IMR-90 (cell line): ENCODE data around the gene PTRHD1. TPM values are rescaled to one million over a fixed set of nuclear protein-coding genes. Genes with fewer than 3 reads are reported as not detected.
A peak's percentile ranks its signal among the peaks of the same experiment; 100 is the strongest.

ENCODE experiments used
- ATAC-seq: fragments of 200-7000 bp; cut with Tn5 transposase; 2 replicates; pipeline ENCODE4 v1.9.1; 2020; ENCODE audit warnings: low read depth, mild to moderate bottlenecking, moderate library complexity
- BruUV-seq: library from RNA; stranded (reverse); fragments of 400-500 nt; replicated peaks from 2 replicates; lab custom pipeline; 2021; lab: Mats Ljungman, UMichigan
- CTCF ChIA-PET: fragments of 300-600 bp; formaldehyde crosslinking; extraction: SDS; loops from one replicate; lab custom pipeline; 2021; ENCODE audit warnings: antibody characterized with exemption; lab: Yijun Ruan, JAX
- POLR2A ChIA-PET: fragments of 300-600 bp; sonication (Branson Sonifier 250); formaldehyde crosslinking; loops from one replicate; lab custom pipeline; 2022; ENCODE audit warnings: antibody characterized with exemption; ENCODE audit not compliant: unreplicated experiment; lab: Charles Lee
- DNase-seq: peaks from one replicate; pipeline ENCODE4 v3.0.0; 2013
- H2AFZ ChIP-seq: replicated peaks from 2 replicates; pipeline ENCODE3; 2013; ENCODE audit warnings: low read length, mild to moderate bottlenecking; ENCODE audit not compliant: poor library complexity
- H2AK5ac ChIP-seq: 2 replicates; pipeline ENCODE4 v1.6.1; 2013; ENCODE audit warnings: low read depth, low read length, inconsistent platforms
- H2AK9ac ChIP-seq: replicated peaks from 2 replicates; pipeline ENCODE3; 2013; ENCODE audit warnings: mild to moderate bottlenecking, low read depth, low read length, moderate library complexity; ENCODE audit not compliant: poor library complexity
- H2BK120ac ChIP-seq: 2 replicates; pipeline ENCODE4 v1.6.1; 2013; ENCODE audit warnings: low read depth, low read length, inconsistent platforms
- H2BK15ac ChIP-seq: 3 replicates; pipeline ENCODE4 v1.6.1; 2013; ENCODE audit warnings: low read depth, low read length, inconsistent platforms
- H2BK20ac ChIP-seq: 2 replicates; pipeline ENCODE4 v1.6.1; 2013; ENCODE audit warnings: low read depth, mild to moderate bottlenecking, inconsistent platforms, low read length, moderate library complexity
- H2BK5ac ChIP-seq: 2 replicates; pipeline ENCODE4 v1.6.1; 2013; ENCODE audit warnings: mild to moderate bottlenecking, low read depth, low read length, inconsistent platforms; ENCODE audit not compliant: poor library complexity, severe bottlenecking
- H3K14ac ChIP-seq: replicated peaks from 2 replicates; pipeline ENCODE4 v1.6.1; 2013; ENCODE audit warnings: low read depth, low read length, inconsistent platforms
- H3K18ac ChIP-seq: 2 replicates; pipeline ENCODE4 v1.6.1; 2013; ENCODE audit warnings: low read depth, low read length, control low read depth
- H3K23ac ChIP-seq: 2 replicates; pipeline ENCODE4 v1.6.1; 2013; ENCODE audit warnings: low read depth, low read length, inconsistent platforms
- H3K27ac ChIP-seq: 2 replicates; pipeline ENCODE4 v1.5.1; 2013; ENCODE audit warnings: mild to moderate bottlenecking, control low read depth, low read length; ENCODE audit not compliant: insufficient read depth
- H3K27me3 ChIP-seq: 2 replicates; pipeline ENCODE4 v1.6.1; 2013; ENCODE audit warnings: low read length; ENCODE audit not compliant: control insufficient read depth, insufficient read depth
- H3K36me3 ChIP-seq: 2 replicates; pipeline ENCODE4 v1.6.1; 2013; ENCODE audit warnings: low read length, mixed read lengths; ENCODE audit not compliant: control insufficient read depth, insufficient read depth
- H3K4ac ChIP-seq: 2 replicates; pipeline ENCODE4 v1.6.1; 2013; ENCODE audit warnings: low read depth, low read length, inconsistent platforms
- H3K4me1 ChIP-seq: 2 replicates; pipeline ENCODE4 v1.6.1; 2013; ENCODE audit warnings: low read length, mixed read lengths; ENCODE audit not compliant: control insufficient read depth, insufficient read depth
- H3K4me2 ChIP-seq: 2 replicates; pipeline ENCODE4 v1.6.1; 2013; ENCODE audit warnings: low read depth, mild to moderate bottlenecking, control low read depth, low read length, moderate library complexity
- H3K4me3 ChIP-seq: 2 replicates; pipeline ENCODE4 v1.5.1; 2013; ENCODE audit warnings: low read depth, mild to moderate bottlenecking, control low read depth, low read length, moderate library complexity; ENCODE audit not compliant: insufficient read depth
- H3K56ac ChIP-seq: 2 replicates; pipeline ENCODE4 v1.6.1; 2013; ENCODE audit warnings: low read length, inconsistent platforms; ENCODE audit not compliant: insufficient read depth; ENCODE audit errors: extremely low read depth
- H3K79me1 ChIP-seq, 2 experiments: 2 replicates each; pipeline ENCODE4 v1.6.1; 2013; ENCODE audit warnings: low read length in 2 of 2, inconsistent platforms in 1 of 2, low read depth in 1 of 2
- H3K9ac ChIP-seq: 2 replicates; pipeline ENCODE4 v1.6.1; 2013; ENCODE audit warnings: low read depth, low read length, control low read depth
- H3K9me1 ChIP-seq: 2 replicates; pipeline ENCODE4 v1.6.1; 2013; ENCODE audit warnings: low read length, inconsistent platforms; ENCODE audit not compliant: insufficient read depth
- H3K9me3 ChIP-seq: 2 replicates; pipeline ENCODE4 v1.6.1; 2013; ENCODE audit warnings: low read length; ENCODE audit not compliant: control insufficient read depth, insufficient read depth
- H4K20me1 ChIP-seq: 2 replicates; pipeline ENCODE4 v1.6.1; 2013; ENCODE audit warnings: low read length, inconsistent platforms; ENCODE audit not compliant: insufficient read depth
- H4K5ac ChIP-seq: 2 replicates; pipeline ENCODE4 v1.6.1; 2013; ENCODE audit warnings: mild to moderate bottlenecking, low read depth, low read length, control low read depth
- H4K8ac ChIP-seq, 2 experiments: 2 replicates each; pipeline ENCODE4 v1.6.1; 2013; ENCODE audit warnings: low read depth in 2 of 2, low read length in 2 of 2, control low read depth in 1 of 2, inconsistent platforms in 1 of 2
- H4K91ac ChIP-seq: 2 replicates; pipeline ENCODE4 v1.6.1; 2013; ENCODE audit warnings: low read depth, low read length, inconsistent platforms; ENCODE audit not compliant: insufficient read depth
- BHLHE40 ChIP-seq: fragments of 150-350 bp; IDR thresholded peaks from 2 replicates; pipeline ENCODE4 v1.6.1; 2016; ENCODE audit warnings: mild to moderate bottlenecking, low read depth, low read length
- CEBPB ChIP-seq: IDR thresholded peaks from 2 replicates; pipeline ENCODE4 v1.6.1; 2012; ENCODE audit warnings: low read depth, low read length, improper control_type of control experiment
- CHD1 ChIP-seq: IDR thresholded peaks from 2 replicates; pipeline ENCODE4 v1.6.1; 2012; ENCODE audit warnings: low read depth, low read length, improper control_type of control experiment
- FOS ChIP-seq: fragments of 150-350 bp; IDR thresholded peaks from 2 replicates; pipeline ENCODE4 v1.6.1; 2016; ENCODE audit warnings: low read depth, low read length
- MAFK ChIP-seq: IDR thresholded peaks from 2 replicates; pipeline ENCODE4 v1.6.1; 2012; ENCODE audit warnings: low read depth, low read length, improper control_type of control experiment
- MAZ ChIP-seq: IDR thresholded peaks from 2 replicates; pipeline ENCODE4 v1.6.1; 2012; ENCODE audit warnings: low read depth, mild to moderate bottlenecking, low read length, improper control_type of control experiment, moderate library complexity, borderline replicate concordance
- MXI1 ChIP-seq: IDR thresholded peaks from 2 replicates; pipeline ENCODE4 v1.6.1; 2012; ENCODE audit warnings: low read depth, mild to moderate bottlenecking, low read length, moderate library complexity, borderline replicate concordance
- NFE2L2 ChIP-seq: fragments of 150-350 bp; IDR thresholded peaks from 2 replicates; pipeline ENCODE4 v1.6.1; 2016; ENCODE audit warnings: low read depth, mild to moderate bottlenecking, low read length
- POLR2A ChIP-seq: IDR thresholded peaks from 2 replicates; pipeline ENCODE4 v1.6.1; 2012; ENCODE audit warnings: mild to moderate bottlenecking, low read depth, low read length
- RAD21 ChIP-seq: IDR thresholded peaks from 2 replicates; pipeline ENCODE4 v1.6.1; 2012; ENCODE audit warnings: low read length, improper control_type of control experiment
- RCOR1 ChIP-seq: IDR thresholded peaks from 2 replicates; pipeline ENCODE4 v1.6.1; 2012; ENCODE audit warnings: mild to moderate bottlenecking, low read length, improper control_type of control experiment; ENCODE audit not compliant: insufficient replicate concordance
- RFX5 ChIP-seq: IDR thresholded peaks from 2 replicates; pipeline ENCODE4 v1.8.0; 2012; ENCODE audit warnings: low read depth, mild to moderate bottlenecking, low read length, moderate library complexity
- SMC3 ChIP-seq: fragments of 150-350 bp; IDR thresholded peaks from 2 replicates; pipeline ENCODE4 v1.6.1; 2016; ENCODE audit warnings: low read depth, mild to moderate bottlenecking, antibody characterized with exemption, low read length, moderate library complexity
- WGBS, 2 experiments: methylation state at CpG; one replicate each; pipeline versions ENCODE4 v1.1.5 to v1.1.7; 2013; ENCODE audit warnings: missing lambda C conversion rate in 2 of 2; ENCODE audit not compliant: insufficient read length in 1 of 2; ENCODE audit errors: extremely low coverage in 2 of 2; 5-methylcytosine and 5-hydroxymethylcytosine counted together
- dilution Hi-C: fragments of 300-500 bp; cut with HindIII; formaldehyde crosslinking; loops from one replicate; pipeline ENCODE4 v1.14.3; 2018; ENCODE audit warnings: low sequenced_read_pairs; ENCODE audit not compliant: unreplicated experiment
- in situ Hi-C: fragments of 300-500 bp; cut with MboI; formaldehyde crosslinking; loops from 3 replicates; pipeline ENCODE4 v1.14.3; 2019; ENCODE audit warnings: low sequenced_read_pairs, inconsistent platforms, mixed read lengths
- intact Hi-C: fragments of 100-400 bp; cut with micrococcal nuclease; formaldehyde crosslinking; loops from 2 replicates; pipeline ENCODE4 v1.10.0; 2022
- polyA plus RNA-seq, 3 experiments: library from polyadenylated mRNA; depleted of rRNA; stranded (reverse); fragments of >200 nt; gene quantifications; 2 replicates each; pipeline ENCODE4 v1.2.3, GENCODE V29; 2012; ENCODE audit warnings: low replicate concordance in 1 of 3
- total RNA-seq: library from RNA; depleted of rRNA; stranded (reverse); fragments of >200 nt; gene quantifications from 2 replicates; pipeline ENCODE4 v1.2.3, GENCODE V29; 2012
- TF ChIP-seq, protein P1 (sequence below): fragments of 150-350 bp; IDR thresholded peaks from 2 replicates; pipeline ENCODE4 v1.6.1; 2016; ENCODE audit warnings: low read depth, mild to moderate bottlenecking, low read length, moderate library complexity, borderline replicate concordance
- TF ChIP-seq, protein P2 (sequence below): conservative IDR thresholded peaks from 2 replicates; pipeline ENCODE4 v1.5.1; 2012; ENCODE audit warnings: mild to moderate bottlenecking, low read depth, low read length, improper control_type of control experiment
- TF ChIP-seq, protein P3 (sequence below): fragments of 150-350 bp; IDR thresholded peaks from 2 replicates; pipeline ENCODE4 v1.6.1; 2017; ENCODE audit warnings: mild to moderate bottlenecking, antibody characterized with exemption, low read length, low read depth

The PTRHD1 gene
- total and polyA plus RNA-seq, 2 of the 4 experiments (the other 2 are of a cell fraction): 11.7 to 30.9 TPM

- Histone ChIP-seq H2AK9ac (no peak overlapping the region), H3K9me1 (peaks cover 6% of the 10 kb centered on the region; the same call in 1 of the 2 replicates), H3K79me1 (no peaks in the 10 kb centered on the region), H3K23ac (no peak overlapping the region), H3K4me1 (peaks cover 6% of the 10 kb centered on the region), H2BK20ac (no peak overlapping the region), H3K27me3 (no peaks in the 10 kb centered on the region), H2BK5ac (no peak overlapping the region), H2BK120ac (no peak overlapping the region), H4K91ac (no peak overlapping the region), H3K56ac (no peak overlapping the region), H3K27ac (no peak overlapping the region), H3K36me3 (peaks cover 9% of the 10 kb centered on the region), H3K9me3 (no peaks in the 10 kb centered on the region), H4K20me1 (no peaks in the 10 kb centered on the region), H3K14ac (no peak overlapping the region), H3K4ac (no peak overlapping the region), H2AK5ac (no peak overlapping the region), H2AFZ (no peak overlapping the region), H2BK15ac (no peak overlapping the region), H3K4me3 (no peak overlapping the region), H4K8ac (no peak overlapping the region), H3K9ac (no peak overlapping the region), H3K4me2 (no peak overlapping the region; the same call in 1 of the 2 replicates), H4K5ac (no peak overlapping the region), H3K18ac (no peak overlapping the region)
- no TSS peak for BruUV-seq
- dilution Hi-C loops: no loop called here
- WGBS, 2 experiments: no CpG with 5 or more reads among the region's 2 CpGs
- TF ChIP-seq, protein P1, sequence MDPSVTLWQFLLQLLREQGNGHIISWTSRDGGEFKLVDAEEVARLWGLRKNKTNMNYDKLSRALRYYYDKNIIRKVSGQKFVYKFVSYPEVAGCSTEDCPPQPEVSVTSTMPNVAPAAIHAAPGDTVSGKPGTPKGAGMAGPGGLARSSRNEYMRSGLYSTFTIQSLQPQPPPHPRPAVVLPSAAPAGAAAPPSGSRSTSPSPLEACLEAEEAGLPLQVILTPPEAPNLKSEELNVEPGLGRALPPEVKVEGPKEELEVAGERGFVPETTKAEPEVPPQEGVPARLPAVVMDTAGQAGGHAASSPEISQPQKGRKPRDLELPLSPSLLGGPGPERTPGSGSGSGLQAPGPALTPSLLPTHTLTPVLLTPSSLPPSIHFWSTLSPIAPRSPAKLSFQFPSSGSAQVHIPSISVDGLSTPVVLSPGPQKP: no peak
- TF ChIP-seq CHD1: no peak
- no peak for TF ChIP-seq CEBPB
- TF ChIP-seq SMC3: no peak
- TF ChIP-seq FOS: no peak
- no peak for TF ChIP-seq BHLHE40
- no peak for TF ChIP-seq RCOR1
- no peak for TF ChIP-seq MAFK
- TF ChIP-seq POLR2A: no peak
- no peak for TF ChIP-seq MXI1
- TF ChIP-seq RAD21: no peak
- no peak for TF ChIP-seq MAZ
- TF ChIP-seq, protein P2, sequence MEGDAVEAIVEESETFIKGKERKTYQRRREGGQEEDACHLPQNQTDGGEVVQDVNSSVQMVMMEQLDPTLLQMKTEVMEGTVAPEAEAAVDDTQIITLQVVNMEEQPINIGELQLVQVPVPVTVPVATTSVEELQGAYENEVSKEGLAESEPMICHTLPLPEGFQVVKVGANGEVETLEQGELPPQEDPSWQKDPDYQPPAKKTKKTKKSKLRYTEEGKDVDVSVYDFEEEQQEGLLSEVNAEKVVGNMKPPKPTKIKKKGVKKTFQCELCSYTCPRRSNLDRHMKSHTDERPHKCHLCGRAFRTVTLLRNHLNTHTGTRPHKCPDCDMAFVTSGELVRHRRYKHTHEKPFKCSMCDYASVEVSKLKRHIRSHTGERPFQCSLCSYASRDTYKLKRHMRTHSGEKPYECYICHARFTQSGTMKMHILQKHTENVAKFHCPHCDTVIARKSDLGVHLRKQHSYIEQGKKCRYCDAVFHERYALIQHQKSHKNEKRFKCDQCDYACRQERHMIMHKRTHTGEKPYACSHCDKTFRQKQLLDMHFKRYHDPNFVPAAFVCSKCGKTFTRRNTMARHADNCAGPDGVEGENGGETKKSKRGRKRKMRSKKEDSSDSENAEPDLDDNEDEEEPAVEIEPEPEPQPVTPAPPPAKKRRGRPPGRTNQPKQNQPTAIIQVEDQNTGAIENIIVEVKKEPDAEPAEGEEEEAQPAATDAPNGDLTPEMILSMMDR: no peak
- no peak for TF ChIP-seq RFX5
- TF ChIP-seq NFE2L2: no peak
- TF ChIP-seq, protein P3, sequence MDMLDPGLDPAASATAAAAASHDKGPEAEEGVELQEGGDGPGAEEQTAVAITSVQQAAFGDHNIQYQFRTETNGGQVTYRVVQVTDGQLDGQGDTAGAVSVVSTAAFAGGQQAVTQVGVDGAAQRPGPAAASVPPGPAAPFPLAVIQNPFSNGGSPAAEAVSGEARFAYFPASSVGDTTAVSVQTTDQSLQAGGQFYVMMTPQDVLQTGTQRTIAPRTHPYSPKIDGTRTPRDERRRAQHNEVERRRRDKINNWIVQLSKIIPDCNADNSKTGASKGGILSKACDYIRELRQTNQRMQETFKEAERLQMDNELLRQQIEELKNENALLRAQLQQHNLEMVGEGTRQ: no peak
- CTCF ChIA-PET: no interaction called here
- in situ Hi-C loops: no loop called here
- POLR2A ChIA-PET: interaction anchor here (1.5 kb wide), 1 partner anchor 30 kb away, joined by 5 read pairs; no protein-coding TSS in a partner anchor
- ATAC-seq (peak; percentile 94), DNase-seq (peak; percentile 49)
- intact Hi-C loops: no loop called here
These were observed 30.7 kb downstream of the PTRHD1 start for GRCh38 chr2:24762518-24762917.
